ENCODE data around the gene PLB1. TPM values are rescaled to one million over a fixed set of nuclear protein-coding genes. Genes with fewer than 3 reads are reported as not detected.

The PLB1 gene
- total and polyA plus RNA-seq, 9 of the 15 experiments (the other 6 are each of a cell fraction or from before 2014, with no cell fraction given), result 0.01 to 0.09 (median 0.07) TPM; not detected in 2

DNA sequence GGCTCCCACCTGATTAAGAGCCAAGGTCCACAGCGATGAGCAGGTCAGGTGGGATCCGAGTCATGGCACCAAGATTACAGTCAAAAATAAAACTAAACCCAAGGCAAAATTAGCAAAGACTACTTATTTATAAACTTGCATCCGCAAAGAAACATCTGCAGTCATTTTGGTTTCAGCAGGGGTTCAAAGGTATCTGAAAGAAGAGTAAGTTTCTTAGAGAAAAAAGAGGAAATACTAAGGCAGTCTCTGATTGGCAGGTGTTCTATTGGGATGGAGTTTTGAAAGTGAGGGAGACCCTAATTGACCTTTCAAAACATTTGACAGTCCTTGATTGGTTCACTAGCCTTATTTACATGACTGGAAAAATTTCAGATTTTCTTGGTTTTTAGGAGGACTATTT lies 11.0 kb upstream of the PLB1 start:
- H3K4me3 ChIP-seq, result no peak overlapping the region
- TF ChIP-seq NR4A1 (CRISPR knock-in tag; IDR thresholded peaks at IDR 0.05) (no peak), NR4A1 (tag; IDR thresholded peaks at IDR 0.05) (no peak), RBBP5 (IDR thresholded peaks at IDR 0.05; ENCODE audit: borderline replicate concordance, insufficient read depth, low read length, poor library complexity, severe bottlenecking) (no peak), ZNF586 (CRISPR knock-in tag; conservative IDR thresholded peaks at IDR 0.05) (no peak), SIN3B (IDR thresholded peaks at IDR 0.05; ENCODE audit: low read depth) (no peak), GABPB1 (CRISPR knock-in tag; IDR thresholded peaks at IDR 0.05) (no peak), ZNF699 (CRISPR knock-in tag; IDR thresholded peaks at IDR 0.05; ENCODE audit: insufficient replicate concordance) (no peak), PCBP1 (IDR thresholded peaks at IDR 0.05; ENCODE audit: low read depth, low read length, poor library complexity, severe bottlenecking) (no peak), GTF2A2 (tag; IDR thresholded peaks at IDR 0.05) (no peak), ZKSCAN3 (CRISPR knock-in tag; IDR thresholded peaks at IDR 0.05) (no peak), EGR1 (conservative IDR thresholded peaks at IDR 0.05) (no peak), HDAC1 (IDR thresholded peaks at IDR 0.05) (no peak), FOSL1 (tag; conservative IDR thresholded peaks at IDR 0.05) (no peak), ZNF408 (CRISPR knock-in tag; IDR thresholded peaks at IDR 0.05; ENCODE audit: low read depth) (no peak)
- TF ChIP-seq, protein P1, sequence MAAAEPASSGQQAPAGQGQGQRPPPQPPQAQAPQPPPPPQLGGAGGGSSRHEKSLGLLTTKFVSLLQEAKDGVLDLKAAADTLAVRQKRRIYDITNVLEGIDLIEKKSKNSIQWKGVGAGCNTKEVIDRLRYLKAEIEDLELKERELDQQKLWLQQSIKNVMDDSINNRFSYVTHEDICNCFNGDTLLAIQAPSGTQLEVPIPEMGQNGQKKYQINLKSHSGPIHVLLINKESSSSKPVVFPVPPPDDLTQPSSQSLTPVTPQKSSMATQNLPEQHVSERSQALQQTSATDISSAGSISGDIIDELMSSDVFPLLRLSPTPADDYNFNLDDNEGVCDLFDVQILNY (CRISPR knock-in tag; IDR thresholded peaks at IDR 0.05), result no peak
- TF ChIP-seq, protein P2, sequence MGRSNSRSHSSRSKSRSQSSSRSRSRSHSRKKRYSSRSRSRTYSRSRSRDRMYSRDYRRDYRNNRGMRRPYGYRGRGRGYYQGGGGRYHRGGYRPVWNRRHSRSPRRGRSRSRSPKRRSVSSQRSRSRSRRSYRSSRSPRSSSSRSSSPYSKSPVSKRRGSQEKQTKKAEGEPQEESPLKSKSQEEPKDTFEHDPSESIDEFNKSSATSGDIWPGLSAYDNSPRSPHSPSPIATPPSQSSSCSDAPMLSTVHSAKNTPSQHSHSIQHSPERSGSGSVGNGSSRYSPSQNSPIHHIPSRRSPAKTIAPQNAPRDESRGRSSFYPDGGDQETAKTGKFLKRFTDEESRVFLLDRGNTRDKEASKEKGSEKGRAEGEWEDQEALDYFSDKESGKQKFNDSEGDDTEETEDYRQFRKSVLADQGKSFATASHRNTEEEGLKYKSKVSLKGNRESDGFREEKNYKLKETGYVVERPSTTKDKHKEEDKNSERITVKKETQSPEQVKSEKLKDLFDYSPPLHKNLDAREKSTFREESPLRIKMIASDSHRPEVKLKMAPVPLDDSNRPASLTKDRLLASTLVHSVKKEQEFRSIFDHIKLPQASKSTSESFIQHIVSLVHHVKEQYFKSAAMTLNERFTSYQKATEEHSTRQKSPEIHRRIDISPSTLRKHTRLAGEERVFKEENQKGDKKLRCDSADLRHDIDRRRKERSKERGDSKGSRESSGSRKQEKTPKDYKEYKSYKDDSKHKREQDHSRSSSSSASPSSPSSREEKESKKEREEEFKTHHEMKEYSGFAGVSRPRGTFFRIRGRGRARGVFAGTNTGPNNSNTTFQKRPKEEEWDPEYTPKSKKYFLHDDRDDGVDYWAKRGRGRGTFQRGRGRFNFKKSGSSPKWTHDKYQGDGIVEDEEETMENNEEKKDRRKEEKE (IDR thresholded peaks at IDR 0.05; ENCODE audit: borderline replicate concordance in 1 of 2, control insufficient read depth in 1 of 2, low read depth in 2 of 2, low read length in 1 of 2), result no peak
- H4K20me1 ChIP-seq (replicated peaks; ENCODE audit: control insufficient read depth, insufficient read depth, low read length), result no peaks in the 10 kb centered on the region
- no peaks in the 10 kb centered on the region for H3K36me3 ChIP-seq (ENCODE audit: control insufficient read depth, insufficient read depth, low read length)
- H3K79me2 ChIP-seq (ENCODE audit: control insufficient read depth, insufficient read depth, low read length), result no peaks in the 10 kb centered on the region
- no peak overlapping the region for H3K27ac ChIP-seq (ENCODE audit: extremely low read depth, low read depth, low read length)
- ChIA-PET CTCF (ENCODE audit: low intra/inter-chr PET ratio) (no interaction called here), POLR2A (no interaction called here)
- no peaks in the 10 kb centered on the region for H3K9me1 ChIP-seq (ENCODE audit: control insufficient read depth, insufficient read depth, low read length)
- no peak overlapping the region for H3K4me2 ChIP-seq (ENCODE audit: insufficient read depth, low read length)
- in situ Hi-C loops (cut with MboI) (no loop called here), intact Hi-C loops (cut with micrococcal nuclease) (no loop called here)
- no peak overlapping the region for H2AFZ ChIP-seq (ENCODE audit: low read depth, low read length)
- ATAC-seq, result no peak
- H3K9ac ChIP-seq (ENCODE audit: insufficient read depth in 1 of 2, low read depth in 2 of 2, low read length in 2 of 2), result no peak overlapping the region
- FAIRE-seq, result no peak
- no peaks in the 10 kb centered on the region for H3K4me1 ChIP-seq (replicated peaks in 1 of 2; ENCODE audit: control insufficient read depth in 2 of 2, insufficient read depth in 2 of 2, low read length in 2 of 2)
- DNase-seq (ENCODE audit: extremely low read depth in 1 of 4, low spot score in 3 of 4), result no peak
- 0% methylated on average over 3 of the region's 3 CpGs for WGBS (ENCODE audit: insufficient coverage, low coverage, missing lambda C conversion rate)
- peaks cover 5 to 30% of the 10 kb centered on the region in 2 experiments; a peak in 3 of 5 replicates for H3K27me3 ChIP-seq (ENCODE audit: control insufficient read depth in 2 of 2, insufficient read depth in 2 of 2, low read length in 2 of 2)
- no peaks in the 10 kb centered on the region for H3K9me3 ChIP-seq (replicated peaks; ENCODE audit: control insufficient read depth, insufficient read depth, low read depth, low read length)
- BruUV-seq (replicated peaks), result no TSS peak

Data from K562 (cell line).